GM12892 (cell line): ENCODE measurements around the gene PROZ.

Experiments
- POLR2A ChIP-seq: IDR thresholded peaks from 2 replicates; pipeline ENCODE4 v1.6.1; 2011; ENCODE audit warnings: low read depth, low read length, control low read depth
- POLR2AphosphoS5 ChIP-seq: IDR thresholded peaks from 2 replicates; pipeline ENCODE4 v1.6.1; 2011; ENCODE audit warnings: low read depth, low read length, control low read depth

GRCh38 chr13:113119166-113119821 is 39.2 kb upstream of the PROZ start:
- no peak for TF ChIP-seq POLR2AphosphoS5
- no peak for TF ChIP-seq POLR2A
